Fibroblast of lung (primary cell): ENCODE data around the gene PCNT.

Experiments used
- CTCF ChIP-seq, 2 donors: IDR thresholded peaks in 1 of 2; conservative IDR thresholded peaks in 1 of 2; 1 replicate in 1 of 2; 2 replicates in 1 of 2; pipeline ENCODE4 v1.5.1; 2011 to 2012; ENCODE audit warnings: low read length in 2 of 2, control low read depth in 1 of 2, inconsistent platforms in 1 of 2, low read depth in 1 of 2, mild to moderate bottlenecking in 1 of 2
- EZH2 ChIP-seq: IDR thresholded peaks from 2 replicates; pipeline ENCODE4 v1.5.1; 2012; ENCODE audit warnings: low read length, control low read depth, mild to moderate bottlenecking; ENCODE audit errors: missing control alignments

- TF ChIP-seq CTCF (conservative IDR thresholded peaks at IDR 0.05 in 1 of 2, IDR thresholded peaks at IDR 0.05 in 1 of 2; ENCODE audit: low read depth in 1 of 2, low read length in 2 of 2) (no peak), EZH2 (no peak)
Observed at GRCh38 chr21:46482225-46482845, 158.4 kb downstream of the PCNT start.
